ENCODE results near the gene PSMD11. TPM values are rescaled to one million over a fixed set of nuclear protein-coding genes. Genes with fewer than 3 reads are reported as not detected.

The PSMD11 gene
- total RNA-seq, 2 donors from 2014 or later = 108 to 161 TPM

- no peak overlapping the region for H3K4me3 Mint-ChIP-seq
Observed at GRCh38 chr17:32451879-32452278, 7.6 kb downstream of the PSMD11 start.

DNA sequence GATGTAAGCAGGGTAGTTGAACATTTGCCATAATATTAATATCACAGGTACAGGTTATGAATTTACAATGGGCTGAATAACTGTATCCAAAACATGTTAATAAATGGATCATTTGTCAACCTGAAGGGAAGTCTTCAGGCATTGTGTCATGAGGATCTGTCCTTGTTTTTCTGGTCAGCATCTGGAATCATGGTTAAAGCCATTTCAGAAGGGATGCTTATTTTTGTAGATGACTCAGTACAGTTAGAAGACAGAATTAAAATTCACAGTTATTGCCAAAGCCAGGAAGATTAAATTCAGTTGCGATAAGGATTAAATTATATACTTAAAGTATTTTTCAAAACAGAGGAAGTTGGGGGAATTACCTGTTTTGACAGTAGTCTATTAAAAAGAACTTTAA lies 8.0 kb downstream of the PSMD11 start:
- Mint-ChIP-seq H3K27ac (peak overlapping the region; percentile 78), H3K4me1 (peaks cover 16% of the 10 kb centered on the region), H3K4me3 (no peak overlapping the region), H3K27me3 (no peaks in the 10 kb centered on the region), H3K9me3 (no peaks in the 10 kb centered on the region), H3K36me3 (ENCODE audit: low read depth) (peaks cover 100% of the 10 kb centered on the region)
- no peak for ATAC-seq (replicated peaks)

More at GRCh38 chr17:32451879-32452278, 7.6 kb downstream of the PSMD11 start:
- no peaks in the 10 kb centered on the region for H3K9me3 Mint-ChIP-seq
- H3K27me3 Mint-ChIP-seq = no peaks in the 10 kb centered on the region
- peak overlapping the region; percentile 78 for H3K27ac Mint-ChIP-seq
- H3K36me3 Mint-ChIP-seq (ENCODE audit: low read depth) = peaks cover 100% of the 10 kb centered on the region
- no peak for ATAC-seq (replicated peaks)
- H3K4me1 Mint-ChIP-seq = peaks cover 20% of the 10 kb centered on the region

DNA sequence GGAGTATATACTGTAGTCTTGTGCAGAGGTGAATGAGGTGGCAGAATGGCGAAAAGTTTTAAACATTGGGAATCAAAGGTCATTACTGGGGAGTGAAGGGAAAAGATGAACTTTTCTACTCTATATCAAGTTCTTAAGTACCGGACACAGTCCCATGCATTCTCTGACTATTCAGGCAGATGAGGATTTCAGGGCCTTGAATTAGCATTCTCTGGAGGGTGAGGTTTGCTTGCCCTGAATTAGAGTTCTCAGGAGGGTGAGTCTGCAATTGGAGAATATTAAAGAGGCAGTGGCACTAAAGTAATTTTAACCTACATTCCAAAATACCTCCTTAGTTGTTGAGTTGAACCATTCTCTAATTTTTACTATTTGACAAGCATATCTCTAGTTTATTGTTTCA lies 9.1 kb downstream of the PSMD11 start:
- H3K9me3 Mint-ChIP-seq = no peaks in the 10 kb centered on the region
- H3K4me3 Mint-ChIP-seq = no peak overlapping the region
- H3K4me1 Mint-ChIP-seq = peaks cover 17% of the 10 kb centered on the region
- peaks cover 100% of the 10 kb centered on the region for H3K36me3 Mint-ChIP-seq (ENCODE audit: low read depth)
- ATAC-seq (replicated peaks) = no peak
- H3K27me3 Mint-ChIP-seq = no peaks in the 10 kb centered on the region
- H3K27ac Mint-ChIP-seq = peak overlapping the region; percentile 38

- Mint-ChIP-seq H3K27me3 (no peaks in the 10 kb centered on the region), H3K9me3 (no peaks in the 10 kb centered on the region), H3K36me3 (ENCODE audit: low read depth) (peaks cover 100% of the 10 kb centered on the region), H3K4me1 (peaks cover 20% of the 10 kb centered on the region), H3K4me3 (no peak overlapping the region), H3K27ac (peak overlapping the region; percentile 16)
- peak; percentile 78 for ATAC-seq (replicated peaks)
Observed at GRCh38 chr17:32458371-32458770, 14.1 kb downstream of the PSMD11 start.

DNA sequence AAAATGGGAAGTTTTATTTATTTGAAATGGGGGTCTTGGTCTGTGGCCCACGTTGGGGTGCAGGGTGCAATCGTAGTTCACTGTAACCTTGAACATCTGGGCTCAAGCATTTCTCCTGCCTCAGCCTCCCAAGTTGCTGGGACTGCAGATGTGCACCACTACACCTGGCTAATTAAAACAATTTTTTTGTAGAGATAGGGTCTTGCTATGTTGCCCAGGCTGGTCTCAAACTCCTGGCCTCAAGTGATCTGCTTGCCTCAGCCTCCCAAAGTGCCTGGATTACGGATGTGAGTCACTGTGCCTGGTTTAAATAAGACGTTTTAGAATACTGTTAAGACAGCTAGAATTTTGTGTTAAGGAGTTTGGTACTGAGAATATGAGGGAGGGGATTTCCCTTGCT lies 15.7 kb downstream of the PSMD11 start:
- H3K27me3 Mint-ChIP-seq = no peaks in the 10 kb centered on the region
- H3K9me3 Mint-ChIP-seq = no peaks in the 10 kb centered on the region
- peak overlapping the region; percentile 53 for H3K27ac Mint-ChIP-seq
- no peak overlapping the region for H3K4me3 Mint-ChIP-seq
- H3K4me1 Mint-ChIP-seq = peaks cover 15% of the 10 kb centered on the region
- H3K36me3 Mint-ChIP-seq (ENCODE audit: low read depth) = peaks cover 97% of the 10 kb centered on the region
- peak; percentile 57 for ATAC-seq (replicated peaks)

DNA sequence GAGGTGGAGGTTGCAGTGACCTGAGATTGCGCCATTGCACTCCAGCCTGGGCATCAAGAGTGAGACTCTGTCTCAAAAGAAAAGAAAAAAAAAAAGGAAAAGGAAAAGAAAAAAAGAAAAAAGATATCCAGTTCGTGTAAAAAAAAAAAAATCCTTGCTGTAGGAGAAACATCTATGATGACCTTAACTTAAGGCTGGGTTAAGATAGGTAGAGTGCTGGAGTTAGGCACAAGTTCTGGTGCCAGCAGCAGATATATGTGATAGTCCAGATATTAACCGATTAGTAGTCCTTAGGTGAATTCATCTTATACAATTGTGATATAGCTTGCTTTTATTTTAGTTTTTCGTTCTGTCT lies 17.2 kb downstream of the PSMD11 start:
- ATAC-seq (replicated peaks) = no peak
- Mint-ChIP-seq H3K4me3 (no peak overlapping the region), H3K27ac (peak overlapping the region; percentile 31), H3K9me3 (no peaks in the 10 kb centered on the region), H3K27me3 (no peaks in the 10 kb centered on the region), H3K4me1 (peaks cover 13% of the 10 kb centered on the region), H3K36me3 (ENCODE audit: low read depth) (peaks cover 97% of the 10 kb centered on the region)

DNA sequence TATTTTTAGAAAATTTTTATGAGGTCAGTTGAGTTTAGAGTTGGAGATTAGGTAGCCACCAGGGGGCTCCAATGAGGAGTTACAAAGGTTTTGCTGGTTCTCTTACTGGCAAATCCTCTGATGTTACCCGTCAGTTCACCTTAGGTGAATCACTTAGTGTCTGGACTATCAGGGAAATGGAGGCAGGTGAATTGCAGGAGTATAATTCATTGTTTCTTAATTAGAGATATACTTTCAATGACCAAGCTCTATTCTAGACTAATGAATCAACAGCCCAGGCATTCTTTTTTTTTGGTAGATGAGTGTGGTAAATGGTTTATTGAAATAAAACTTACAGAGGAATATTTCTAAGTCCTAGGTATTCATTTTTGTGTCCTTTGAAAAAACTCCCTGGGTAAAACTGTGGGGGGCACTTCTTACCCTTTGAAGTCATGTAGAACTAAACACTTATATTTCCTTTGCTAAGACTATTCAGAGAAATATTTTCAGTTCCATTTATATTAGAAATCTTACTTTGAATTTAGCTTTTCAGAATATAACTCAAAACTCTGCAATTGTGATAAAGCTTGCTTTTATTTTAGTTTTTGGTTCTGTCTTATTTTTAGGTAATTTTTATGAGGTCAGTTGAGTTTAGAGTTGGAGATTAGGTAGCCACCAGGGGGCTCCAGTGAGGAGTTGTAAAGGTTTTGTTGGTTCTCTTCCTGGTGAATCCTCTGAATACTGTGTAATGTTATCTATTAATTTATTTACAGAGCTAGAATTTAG lies 17.7 kb downstream of the PSMD11 start:
- H3K27ac Mint-ChIP-seq = peak overlapping the region; percentile 31
- peaks cover 97% of the 10 kb centered on the region for H3K36me3 Mint-ChIP-seq (ENCODE audit: low read depth)
- H3K27me3 Mint-ChIP-seq = no peaks in the 10 kb centered on the region
- no peak overlapping the region for H3K4me3 Mint-ChIP-seq
- H3K4me1 Mint-ChIP-seq = peaks cover 13% of the 10 kb centered on the region
- H3K9me3 Mint-ChIP-seq = no peaks in the 10 kb centered on the region
- ATAC-seq (replicated peaks) = peak; percentile 76

GRCh38 chr17:32463304-32463703 lies 19.0 kb downstream of the PSMD11 start:
- H3K36me3 Mint-ChIP-seq (ENCODE audit: low read depth) = peaks cover 97% of the 10 kb centered on the region
- no peaks in the 10 kb centered on the region for H3K27me3 Mint-ChIP-seq
- H3K27ac Mint-ChIP-seq = no peak overlapping the region
- peaks cover 9% of the 10 kb centered on the region for H3K4me1 Mint-ChIP-seq
- H3K4me3 Mint-ChIP-seq = no peak overlapping the region
- ATAC-seq (replicated peaks) = no peak
- H3K9me3 Mint-ChIP-seq = no peaks in the 10 kb centered on the region

DNA sequence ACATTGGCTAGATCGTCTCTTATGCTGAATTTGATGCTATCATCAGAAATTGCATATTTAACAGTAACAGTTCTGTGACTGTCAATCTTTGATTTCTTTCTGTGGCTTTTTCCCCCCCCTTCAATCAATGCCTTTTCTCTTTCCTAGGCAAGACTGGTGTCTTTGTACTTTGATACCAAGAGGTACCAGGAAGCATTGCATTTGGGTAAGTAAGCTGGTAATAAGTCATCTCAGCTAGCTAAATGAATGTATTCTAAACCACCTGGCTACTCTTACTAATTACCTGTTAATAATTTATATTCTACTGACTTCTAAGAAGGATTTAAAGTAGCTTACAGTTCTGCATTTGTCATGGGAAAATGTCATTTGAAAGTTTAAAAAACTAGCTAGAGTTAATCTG lies 20.1 kb downstream of the PSMD11 start:
- Mint-ChIP-seq H3K36me3 (ENCODE audit: low read depth) (peaks cover 97% of the 10 kb centered on the region), H3K9me3 (no peaks in the 10 kb centered on the region), H3K27ac (no peak overlapping the region), H3K27me3 (no peaks in the 10 kb centered on the region), H3K4me1 (peaks cover 5% of the 10 kb centered on the region), H3K4me3 (no peak overlapping the region)
- ATAC-seq (replicated peaks) = no peak

GRCh38 chr17:32467949-32468348 lies 23.6 kb downstream of the PSMD11 start:
- no peaks in the 10 kb centered on the region for H3K27me3 Mint-ChIP-seq
- H3K27ac Mint-ChIP-seq = no peak overlapping the region
- H3K4me3 Mint-ChIP-seq = no peak overlapping the region
- peaks cover 94% of the 10 kb centered on the region for H3K36me3 Mint-ChIP-seq (ENCODE audit: low read depth)
- H3K4me1 Mint-ChIP-seq = no peaks in the 10 kb centered on the region
- ATAC-seq (replicated peaks) = no peak
- H3K9me3 Mint-ChIP-seq = no peaks in the 10 kb centered on the region

- Mint-ChIP-seq H3K4me3 (no peak overlapping the region), H3K27me3 (no peaks in the 10 kb centered on the region), H3K4me1 (no peaks in the 10 kb centered on the region), H3K36me3 (ENCODE audit: low read depth) (peaks cover 97% of the 10 kb centered on the region), H3K27ac (peak overlapping the region; percentile 39), H3K9me3 (no peaks in the 10 kb centered on the region)
- no peak for ATAC-seq (replicated peaks)
Observed at GRCh38 chr17:32470405-32471167, 26.3 kb downstream of the PSMD11 start.

- Mint-ChIP-seq H3K36me3 (ENCODE audit: low read depth) (peaks cover 97% of the 10 kb centered on the region), H3K27me3 (no peaks in the 10 kb centered on the region), H3K4me1 (no peaks in the 10 kb centered on the region), H3K27ac (no peak overlapping the region), H3K4me3 (no peak overlapping the region), H3K9me3 (no peaks in the 10 kb centered on the region)
- no peak for ATAC-seq (replicated peaks)
Observed at GRCh38 chr17:32471652-32472051, 27.3 kb downstream of the PSMD11 start.

DNA sequence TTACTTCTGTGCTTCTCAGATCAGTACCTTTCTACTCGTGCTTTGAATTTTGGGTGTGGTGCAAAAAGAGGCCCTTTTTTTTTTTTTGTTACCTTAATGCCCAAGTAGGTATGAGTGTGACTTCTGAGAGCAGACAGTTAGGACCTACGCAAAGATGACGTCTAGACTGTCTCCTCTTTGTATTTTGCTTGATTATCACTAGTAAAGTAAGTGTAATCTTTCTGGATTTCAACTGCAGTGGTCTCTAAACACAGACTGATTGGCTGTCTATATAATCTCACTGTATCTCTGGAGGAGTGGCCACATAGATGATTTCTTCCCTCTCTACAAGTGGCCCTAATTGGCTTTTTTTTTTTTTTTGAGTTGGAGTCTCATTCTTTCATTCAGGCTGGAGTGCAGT lies 30.9 kb downstream of the PSMD11 start:
- no peaks in the 10 kb centered on the region for H3K4me1 Mint-ChIP-seq
- no peak for ATAC-seq (replicated peaks)
- H3K9me3 Mint-ChIP-seq = no peaks in the 10 kb centered on the region
- no peaks in the 10 kb centered on the region for H3K27me3 Mint-ChIP-seq
- no peak overlapping the region for H3K27ac Mint-ChIP-seq
- H3K4me3 Mint-ChIP-seq = no peak overlapping the region
- H3K36me3 Mint-ChIP-seq (ENCODE audit: low read depth) = peaks cover 97% of the 10 kb centered on the region

DNA sequence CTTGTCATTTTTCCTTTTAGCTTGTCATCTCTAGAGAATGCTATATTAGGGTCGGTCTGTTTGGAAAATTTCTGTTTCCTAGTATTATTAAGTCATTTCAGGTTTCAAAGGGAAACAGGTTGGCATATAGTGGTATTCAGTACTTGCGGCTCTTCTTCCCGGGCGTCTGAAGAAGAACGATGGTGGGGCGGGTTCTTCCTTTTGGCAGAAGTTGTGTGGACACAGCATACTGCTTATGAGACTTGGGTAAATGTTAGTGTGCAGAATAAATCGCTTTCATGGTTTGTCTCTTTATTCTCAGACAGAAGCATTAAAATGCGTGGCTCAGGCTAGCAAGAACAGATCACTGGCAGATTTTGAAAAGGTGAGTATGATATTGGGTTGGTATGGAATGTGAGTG lies 32.9 kb downstream of the PSMD11 start:
- peak overlapping the region; percentile 4 for H3K27ac Mint-ChIP-seq
- H3K9me3 Mint-ChIP-seq = no peaks in the 10 kb centered on the region
- H3K4me3 Mint-ChIP-seq = no peak overlapping the region
- ATAC-seq (replicated peaks) = no peak
- peaks cover 5% of the 10 kb centered on the region for H3K4me1 Mint-ChIP-seq
- H3K36me3 Mint-ChIP-seq (ENCODE audit: low read depth) = peaks cover 97% of the 10 kb centered on the region
- no peaks in the 10 kb centered on the region for H3K27me3 Mint-ChIP-seq

DNA sequence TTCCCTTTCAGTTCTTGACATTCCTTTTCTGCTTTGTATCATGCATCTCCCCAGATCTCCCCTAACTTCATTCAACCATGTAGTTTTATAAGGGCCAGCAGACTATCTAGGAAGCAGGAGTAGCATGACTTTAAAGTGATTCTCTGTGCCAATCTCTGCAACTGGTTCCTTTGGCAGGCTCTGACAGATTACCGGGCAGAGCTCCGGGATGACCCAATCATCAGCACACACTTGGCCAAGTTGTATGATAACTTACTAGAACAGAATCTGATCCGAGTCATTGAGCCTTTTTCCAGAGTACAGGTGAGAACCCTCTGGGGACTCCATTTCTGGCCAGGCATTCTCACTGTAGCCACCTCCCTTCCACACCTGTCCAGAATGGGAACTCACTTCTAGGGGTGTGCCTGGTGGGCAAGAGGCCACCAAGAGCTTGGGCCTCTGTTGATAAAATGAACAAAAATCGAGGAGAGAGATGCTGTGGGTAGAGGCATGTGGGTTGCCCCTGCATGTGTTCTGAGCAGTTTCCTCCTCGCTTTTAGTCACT lies 34.8 kb downstream of the PSMD11 start:
- Mint-ChIP-seq H3K27me3 (no peaks in the 10 kb centered on the region), H3K4me1 (peaks cover 5% of the 10 kb centered on the region), H3K36me3 (ENCODE audit: low read depth) (peaks cover 91% of the 10 kb centered on the region), H3K27ac (peak overlapping the region; percentile 9), H3K9me3 (no peaks in the 10 kb centered on the region), H3K4me3 (no peak overlapping the region)
- no peak for ATAC-seq (replicated peaks)

Data from activated T-helper 17 cell treated with anti-CD3 and anti-CD28 coated beads, Interleukin-2, amount 50 U/mL, for 72 hours (primary cell).